T-helper 2 cell treated with Interferon-gamma antibody and Interleukin-4, amounts not matched to agents 5 μg/mL and 100 μg/mL, for 36 hours (primary cell): ENCODE results near the gene PRKCA.
"Not testable (repeated sequence)": the region's sequence is repeated elsewhere in the genome, so short reads cannot be mapped to it uniquely, and the experiment has no call there.

ENCODE experiments used
- DNase-seq: peaks from one replicate; pipeline ENCODE4 v3.0.0; 2021; ENCODE audit warnings: low spot score
- H3K27ac Mint-ChIP-seq: one replicate; pipeline ENCODE4 v1.8.0; 2021; ENCODE audit warnings: mild to moderate bottlenecking, mixed read lengths
- H3K27me3 Mint-ChIP-seq: one replicate; pipeline ENCODE4 v1.8.0; 2021; ENCODE audit warnings: low read depth, mixed read lengths
- H3K36me3 Mint-ChIP-seq: one replicate; pipeline ENCODE4 v1.8.0; 2021; ENCODE audit warnings: low read depth, mixed read lengths
- H3K4me1 Mint-ChIP-seq: one replicate; pipeline ENCODE4 v1.8.0; 2021; ENCODE audit warnings: low read depth, mixed read lengths
- H3K4me3 Mint-ChIP-seq: one replicate; pipeline ENCODE4 v1.8.0; 2022; ENCODE audit warnings: mild to moderate bottlenecking, moderate library complexity, mixed read lengths
- H3K9me3 Mint-ChIP-seq: one replicate; pipeline ENCODE4 v1.8.0; 2021; ENCODE audit warnings: mixed read lengths

The PRKCA gene

GRCh38 chr17:66468241-66469087, 166.1 kb downstream of the PRKCA start:
- Mint-ChIP-seq H3K27ac (peak overlapping the region; percentile 84), H3K4me3 (peak overlapping the region; percentile 59), H3K27me3 (no peaks in the 10 kb centered on the region), H3K9me3 (no peaks in the 10 kb centered on the region), H3K36me3 (peaks cover 18% of the 10 kb centered on the region), H3K4me1 (peaks cover 36% of the 10 kb centered on the region)
- DNase-seq = no peak

- H3K27me3 Mint-ChIP-seq = no peaks in the 10 kb centered on the region
- peak overlapping the region; percentile 21 for H3K4me3 Mint-ChIP-seq
- H3K36me3 Mint-ChIP-seq = peaks cover 18% of the 10 kb centered on the region
- peak overlapping the region; percentile 66 for H3K27ac Mint-ChIP-seq
- no peak for DNase-seq
- peaks cover 34% of the 10 kb centered on the region for H3K4me1 Mint-ChIP-seq
- H3K9me3 Mint-ChIP-seq = no peaks in the 10 kb centered on the region
These were observed 166.7 kb downstream of the PRKCA start for GRCh38 chr17:66469088-66469442.

DNA sequence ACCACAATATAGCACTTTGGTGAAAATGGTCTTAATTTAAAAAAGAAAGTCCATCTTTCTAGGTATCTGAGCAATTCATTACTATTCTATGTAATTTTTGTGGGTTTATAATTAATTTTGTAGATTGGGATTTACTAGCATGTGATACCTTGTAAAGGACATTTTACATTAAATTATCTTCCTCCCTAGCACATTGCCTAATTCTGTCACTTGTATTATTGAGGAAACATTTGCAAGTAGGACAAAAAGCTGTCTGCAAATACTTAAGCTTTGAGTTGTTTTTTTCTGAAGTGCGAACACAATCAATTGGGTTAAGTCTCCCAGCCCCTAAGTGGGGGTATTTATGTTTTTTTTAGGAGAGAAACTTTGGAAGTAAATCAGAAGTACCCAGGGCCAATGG, 167.0 kb downstream of the PRKCA start:
- no peak overlapping the region for H3K27ac Mint-ChIP-seq
- no peak overlapping the region for H3K4me3 Mint-ChIP-seq
- no peak for DNase-seq

DNA sequence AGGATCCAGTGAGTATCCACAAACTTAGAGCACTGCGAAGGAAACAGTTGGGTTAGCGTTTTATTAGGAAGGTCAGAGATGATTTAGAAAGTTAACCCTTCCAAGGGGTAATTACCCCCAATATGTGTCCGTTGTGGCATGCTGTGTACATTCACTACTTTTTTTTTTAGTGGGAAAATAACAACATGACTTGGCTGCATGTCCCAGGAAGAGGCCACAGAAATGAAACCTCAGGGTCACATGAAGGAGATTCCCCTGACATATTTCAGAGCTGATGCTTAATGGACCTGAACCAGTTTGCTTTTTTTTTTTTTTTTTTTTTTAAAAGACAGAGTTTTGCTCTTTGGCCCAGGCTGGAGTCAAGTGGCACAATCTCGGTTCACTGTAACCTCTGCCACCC, 167.5 kb downstream of the PRKCA start:
- Mint-ChIP-seq H3K4me3 (no peak overlapping the region), H3K4me1 (peaks cover 37% of the 10 kb centered on the region), H3K27me3 (no peaks in the 10 kb centered on the region), H3K27ac (no peak overlapping the region), H3K36me3 (peaks cover 18% of the 10 kb centered on the region), H3K9me3 (no peaks in the 10 kb centered on the region)
- no peak for DNase-seq

More for the DNA sequence above, 167.0 kb downstream of the PRKCA start:
- Mint-ChIP-seq H3K27me3 (no peaks in the 10 kb centered on the region), H3K4me1 (peaks cover 33% of the 10 kb centered on the region), H3K9me3 (no peaks in the 10 kb centered on the region), H3K36me3 (peaks cover 18% of the 10 kb centered on the region)

- Mint-ChIP-seq H3K9me3 (no peaks in the 10 kb centered on the region), H3K4me1 (peaks cover 31% of the 10 kb centered on the region), H3K4me3 (no peak overlapping the region), H3K27ac (no peak overlapping the region), H3K36me3 (peaks cover 18% of the 10 kb centered on the region), H3K27me3 (no peaks in the 10 kb centered on the region)
- no peak for DNase-seq
These were observed 169.7 kb downstream of the PRKCA start for GRCh38 chr17:66472123-66472522.

DNA sequence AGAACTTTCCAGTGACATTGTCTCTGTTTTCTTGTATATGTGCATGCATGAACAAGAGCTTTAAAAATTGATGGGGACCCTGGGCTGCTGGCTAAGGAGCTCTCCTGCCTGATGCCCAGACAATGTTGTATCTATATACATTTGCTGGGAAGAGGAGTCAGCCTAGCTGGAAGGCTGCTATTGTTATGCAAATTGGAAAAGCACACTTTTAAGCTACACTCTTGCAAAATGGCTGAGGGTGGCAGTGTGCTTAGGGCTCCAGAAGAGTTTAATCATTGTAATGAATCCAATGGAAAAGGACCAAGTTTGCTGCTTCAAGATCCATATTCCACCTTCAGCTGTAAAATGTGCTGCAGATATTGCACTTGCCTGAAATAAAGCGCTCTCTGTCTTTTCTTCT, 171.8 kb downstream of the PRKCA start:
- H3K27ac Mint-ChIP-seq = no peak overlapping the region
- H3K4me1 Mint-ChIP-seq = peaks cover 14% of the 10 kb centered on the region
- no peak overlapping the region for H3K4me3 Mint-ChIP-seq

GRCh38 chr17:66474806-66475497, 172.5 kb downstream of the PRKCA start:
- Mint-ChIP-seq H3K27me3 (no peaks in the 10 kb centered on the region), H3K9me3 (peaks cover 4% of the 10 kb centered on the region), H3K27ac (no peak overlapping the region), H3K4me1 (peaks cover 18% of the 10 kb centered on the region), H3K4me3 (no peak overlapping the region), H3K36me3 (peaks cover 30% of the 10 kb centered on the region)
- no peak for DNase-seq

More for the DNA sequence above, 171.8 kb downstream of the PRKCA start:
- Mint-ChIP-seq H3K27me3 (no peaks in the 10 kb centered on the region), H3K9me3 (peaks cover 4% of the 10 kb centered on the region), H3K36me3 (peaks cover 26% of the 10 kb centered on the region)
- DNase-seq = no peak

DNA sequence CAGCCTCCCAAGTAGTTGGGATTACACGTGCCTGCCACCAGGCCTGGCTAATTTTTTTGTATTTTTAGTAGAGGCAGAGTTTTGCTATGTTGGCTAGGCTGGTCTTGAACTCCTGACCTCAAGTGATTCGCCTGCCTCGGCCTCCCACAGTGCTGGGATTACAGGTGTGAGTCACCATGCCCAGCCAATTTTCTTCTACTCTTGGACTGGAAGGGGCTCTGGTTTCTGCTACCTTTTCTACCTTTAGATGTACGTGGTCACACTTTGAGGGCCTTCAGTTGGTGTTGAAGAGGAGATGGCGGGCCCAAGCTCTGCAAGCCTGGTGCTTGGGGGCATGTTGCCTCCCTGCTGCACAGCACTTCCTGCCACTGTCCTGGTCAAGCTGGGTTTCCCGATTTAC, 173.6 kb downstream of the PRKCA start:
- no peak overlapping the region for H3K27ac Mint-ChIP-seq
- H3K9me3 Mint-ChIP-seq = peaks cover 4% of the 10 kb centered on the region
- peaks cover 19% of the 10 kb centered on the region for H3K4me1 Mint-ChIP-seq
- DNase-seq = no peak
- no peaks in the 10 kb centered on the region for H3K27me3 Mint-ChIP-seq
- no peak overlapping the region for H3K4me3 Mint-ChIP-seq
- H3K36me3 Mint-ChIP-seq = peaks cover 32% of the 10 kb centered on the region

- peaks cover 29% of the 10 kb centered on the region for H3K36me3 Mint-ChIP-seq
- H3K9me3 Mint-ChIP-seq = peaks cover 4% of the 10 kb centered on the region
- DNase-seq = no peak
- no peak overlapping the region for H3K27ac Mint-ChIP-seq
- H3K27me3 Mint-ChIP-seq = no peaks in the 10 kb centered on the region
- peaks cover 16% of the 10 kb centered on the region for H3K4me1 Mint-ChIP-seq
- H3K4me3 Mint-ChIP-seq = no peak overlapping the region
These were observed 175.3 kb downstream of the PRKCA start for GRCh38 chr17:66477615-66478283.

DNA sequence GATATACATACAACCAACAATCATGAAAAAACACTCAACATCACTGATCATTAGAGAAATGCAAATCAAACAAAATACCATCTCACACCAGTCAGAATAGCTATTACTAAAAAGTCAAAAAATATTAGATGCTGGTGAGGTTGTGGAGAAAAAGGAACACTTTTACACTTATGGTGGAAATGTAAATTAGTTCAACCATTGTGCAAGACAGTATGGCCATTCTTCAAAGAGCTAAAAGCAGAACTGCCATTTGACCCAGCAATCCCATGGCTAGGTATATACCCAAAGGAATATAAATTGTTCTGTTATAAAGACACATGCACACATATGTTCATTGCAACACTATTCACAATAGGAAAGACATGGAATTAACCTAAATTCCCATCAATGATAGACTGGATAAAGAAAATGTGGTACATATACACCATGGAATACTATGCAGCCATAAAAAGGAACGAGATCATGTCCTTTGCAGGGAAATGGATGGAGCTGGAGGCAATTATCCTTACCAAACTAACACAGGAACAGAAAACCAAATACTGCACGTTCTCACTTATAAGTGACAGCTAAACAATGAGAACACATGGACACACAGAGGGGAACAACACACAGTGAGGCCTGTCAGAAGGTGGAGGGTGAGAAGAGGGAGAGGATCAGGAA, 176.9 kb downstream of the PRKCA start:
- H3K27me3 Mint-ChIP-seq, DNase-seq, H3K9me3 Mint-ChIP-seq, H3K27ac Mint-ChIP-seq, H3K4me3 Mint-ChIP-seq: not testable (repeated sequence)
- H3K36me3 Mint-ChIP-seq = peaks cover 24% of the 10 kb centered on the region
- H3K4me1 Mint-ChIP-seq = peaks cover 16% of the 10 kb centered on the region

GRCh38 chr17:66480243-66480642, 177.8 kb downstream of the PRKCA start:
- no peak for DNase-seq
- Mint-ChIP-seq H3K9me3 (peaks cover 4% of the 10 kb centered on the region), H3K4me1 (peaks cover 12% of the 10 kb centered on the region), H3K4me3 (no peak overlapping the region), H3K27me3 (no peaks in the 10 kb centered on the region), H3K36me3 (peaks cover 24% of the 10 kb centered on the region), H3K27ac (no peak overlapping the region)

GRCh38 chr17:66480802-66481201, 178.4 kb downstream of the PRKCA start:
- no peak for DNase-seq
- H3K4me3 Mint-ChIP-seq = no peak overlapping the region
- H3K9me3 Mint-ChIP-seq = peaks cover 4% of the 10 kb centered on the region
- peaks cover 14% of the 10 kb centered on the region for H3K4me1 Mint-ChIP-seq
- H3K36me3 Mint-ChIP-seq = peaks cover 22% of the 10 kb centered on the region
- H3K27me3 Mint-ChIP-seq = no peaks in the 10 kb centered on the region
- H3K27ac Mint-ChIP-seq = no peak overlapping the region

GRCh38 chr17:66481271-66481670, 178.9 kb downstream of the PRKCA start:
- Mint-ChIP-seq H3K27me3 (no peaks in the 10 kb centered on the region), H3K36me3 (peaks cover 22% of the 10 kb centered on the region), H3K27ac (no peak overlapping the region), H3K4me3 (no peak overlapping the region), H3K4me1 (peaks cover 14% of the 10 kb centered on the region), H3K9me3 (peaks cover 4% of the 10 kb centered on the region)
- DNase-seq = no peak

DNA sequence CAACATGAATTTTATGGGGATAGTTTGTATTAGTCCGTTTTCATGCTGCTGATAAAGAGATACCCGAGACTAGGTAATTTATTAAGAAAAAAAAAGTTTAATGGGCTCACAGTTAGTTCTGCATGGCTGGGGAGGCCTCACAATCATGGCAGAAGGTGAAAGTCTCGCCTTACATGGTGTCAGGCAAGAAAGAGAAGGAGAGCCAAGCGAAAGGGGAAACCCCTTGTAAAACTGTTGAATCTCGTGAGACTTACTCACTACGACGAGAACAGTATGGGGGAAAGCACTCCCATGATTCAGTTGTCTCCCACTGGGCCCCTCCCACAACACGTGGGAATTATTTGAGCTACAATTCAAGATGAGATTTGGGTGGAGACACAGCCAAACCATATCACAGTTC, 181.5 kb downstream of the PRKCA start:
- H3K36me3 Mint-ChIP-seq = peaks cover 20% of the 10 kb centered on the region
- H3K27me3 Mint-ChIP-seq = no peaks in the 10 kb centered on the region
- no peak overlapping the region for H3K27ac Mint-ChIP-seq
- DNase-seq = no peak
- H3K4me3 Mint-ChIP-seq = no peak overlapping the region
- H3K9me3 Mint-ChIP-seq = peaks cover under 1% of the 10 kb centered on the region
- peaks cover 20% of the 10 kb centered on the region for H3K4me1 Mint-ChIP-seq
